RWPE2 (cell line): Measurements from ENCODE around the gene RILPL1.

Experiments used
- ATAC-seq: fragments of 200-7000 bp; cut with Tn5 transposase; 3 replicates; pipeline ENCODE4 v1.9.1; 2021; ENCODE audit warnings: low read depth
- DNase-seq: peaks from one replicate; pipeline ENCODE4 v3.0.0-alpha.2; 2020; ENCODE audit warnings: low spot score
- H3K27ac ChIP-seq: fragments of 450-650 bp; 2 replicates; pipeline ENCODE4 v1.5.1; 2017; ENCODE audit warnings: mild to moderate bottlenecking; ENCODE audit not compliant: poor library complexity, severe bottlenecking
- H3K27me3 ChIP-seq: fragments of 250-450 bp; sonication (Bioruptor Pico); 2 replicates; pipeline ENCODE4 v1.5.1; 2021; ENCODE audit warnings: mild to moderate bottlenecking, moderate library complexity; ENCODE audit not compliant: insufficient read depth, poor library complexity, severe bottlenecking
- H3K36me3 ChIP-seq: fragments of 250-450 bp; sonication (Bioruptor Pico); 2 replicates; pipeline ENCODE4 v1.5.1; 2020; ENCODE audit warnings: low read depth, mild to moderate bottlenecking, moderate library complexity
- H3K4me1 ChIP-seq: fragments of 250-450 bp; sonication (Bioruptor Pico); 2 replicates; pipeline ENCODE4 v1.5.1; 2021; ENCODE audit warnings: mild to moderate bottlenecking, moderate library complexity; ENCODE audit not compliant: insufficient read depth, poor library complexity, severe bottlenecking
- H3K4me3 ChIP-seq: fragments of 250-450 bp; sonication (Bioruptor Pico); 2 replicates; pipeline ENCODE4 v1.5.1; 2021; ENCODE audit warnings: mild to moderate bottlenecking, moderate library complexity; ENCODE audit not compliant: severe bottlenecking
- H3K9me3 ChIP-seq: fragments of 250-450 bp; sonication (Bioruptor Pico); 2 replicates; pipeline ENCODE4 v1.5.1; 2021; ENCODE audit warnings: mild to moderate bottlenecking, moderate library complexity; ENCODE audit not compliant: severe bottlenecking
- CTCF ChIP-seq: fragments of 450-650 bp; IDR thresholded peaks from one replicate; pipeline ENCODE4 v1.5.1; 2017; ENCODE audit warnings: mild to moderate bottlenecking, moderate library complexity; ENCODE audit not compliant: poor library complexity, severe bottlenecking

Gene RILPL1

DNA sequence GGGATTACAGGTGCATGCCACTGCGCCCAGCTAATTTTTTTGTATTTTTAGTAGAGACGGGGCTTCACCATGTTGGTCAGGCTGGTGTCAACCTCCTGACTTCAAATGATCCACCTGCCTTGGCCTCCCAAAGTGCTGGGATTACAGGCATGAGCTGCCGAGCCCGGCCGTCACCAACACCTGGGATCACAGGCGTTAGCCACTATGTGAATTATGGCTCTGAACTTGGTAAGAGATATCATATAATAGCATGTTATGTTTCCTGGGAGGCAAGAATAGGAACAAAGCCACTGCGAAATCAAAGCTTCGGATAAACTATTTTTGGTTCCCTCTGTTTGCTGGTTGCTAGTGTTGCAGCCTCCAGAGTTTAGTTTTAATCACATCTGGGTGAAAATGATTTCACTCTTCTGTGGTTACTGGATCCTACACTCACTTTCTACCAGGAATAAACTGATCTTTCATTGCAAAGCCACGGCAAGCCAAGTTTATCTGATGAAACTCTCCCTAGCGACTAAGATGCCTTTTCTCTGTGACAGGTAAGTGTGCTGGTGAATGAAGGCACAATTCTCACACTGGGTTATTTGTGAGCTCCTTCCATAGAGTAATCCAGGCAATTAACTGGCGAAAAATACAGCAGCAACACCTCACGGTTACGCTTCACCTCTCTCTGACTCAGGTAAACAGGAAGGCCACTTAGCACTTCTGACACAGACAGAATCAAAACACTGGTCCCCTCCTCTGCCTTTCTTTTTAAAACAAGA lies 58.9 kb downstream of the RILPL1 start:
- ATAC-seq = no peak
- no peak for DNase-seq
- Histone ChIP-seq H3K4me3 (no peak overlapping the region), H3K9me3 (no peaks in the 10 kb centered on the region), H3K4me1 (no peaks in the 10 kb centered on the region), H3K27ac (no peak overlapping the region), H3K36me3 (peaks cover 37% of the 10 kb centered on the region), H3K27me3 (no peaks in the 10 kb centered on the region)
- no peak for TF ChIP-seq CTCF

DNA sequence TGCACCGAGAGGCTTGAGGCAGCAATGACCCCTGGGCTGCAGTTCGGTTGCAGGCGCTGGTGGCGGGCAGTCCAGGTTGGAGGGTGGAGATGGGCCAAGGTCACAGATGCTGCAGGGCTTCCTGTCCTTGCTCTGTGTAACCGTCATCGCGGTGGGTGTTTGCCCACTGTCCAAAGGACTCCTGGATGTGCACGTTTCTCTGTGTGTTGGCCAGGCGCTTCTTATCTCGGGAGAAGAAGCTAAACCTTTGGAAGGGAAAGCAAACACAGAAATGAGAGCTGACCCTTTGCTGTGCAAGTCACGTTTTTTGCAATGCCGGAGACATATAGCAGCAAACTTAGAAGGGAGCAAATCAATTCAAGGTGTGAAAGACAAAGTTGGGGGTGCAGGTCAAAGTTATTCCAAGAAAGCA lies 61.1 kb downstream of the RILPL1 start:
- no peak overlapping the region for H3K27ac ChIP-seq
- no peak overlapping the region for H3K4me3 ChIP-seq
- TF ChIP-seq CTCF = no peak
- peaks cover 37% of the 10 kb centered on the region for H3K36me3 ChIP-seq
- no peaks in the 10 kb centered on the region for H3K9me3 ChIP-seq
- no peaks in the 10 kb centered on the region for H3K27me3 ChIP-seq
- no peaks in the 10 kb centered on the region for H3K4me1 ChIP-seq
- no peak for DNase-seq
- no peak for ATAC-seq

DNA sequence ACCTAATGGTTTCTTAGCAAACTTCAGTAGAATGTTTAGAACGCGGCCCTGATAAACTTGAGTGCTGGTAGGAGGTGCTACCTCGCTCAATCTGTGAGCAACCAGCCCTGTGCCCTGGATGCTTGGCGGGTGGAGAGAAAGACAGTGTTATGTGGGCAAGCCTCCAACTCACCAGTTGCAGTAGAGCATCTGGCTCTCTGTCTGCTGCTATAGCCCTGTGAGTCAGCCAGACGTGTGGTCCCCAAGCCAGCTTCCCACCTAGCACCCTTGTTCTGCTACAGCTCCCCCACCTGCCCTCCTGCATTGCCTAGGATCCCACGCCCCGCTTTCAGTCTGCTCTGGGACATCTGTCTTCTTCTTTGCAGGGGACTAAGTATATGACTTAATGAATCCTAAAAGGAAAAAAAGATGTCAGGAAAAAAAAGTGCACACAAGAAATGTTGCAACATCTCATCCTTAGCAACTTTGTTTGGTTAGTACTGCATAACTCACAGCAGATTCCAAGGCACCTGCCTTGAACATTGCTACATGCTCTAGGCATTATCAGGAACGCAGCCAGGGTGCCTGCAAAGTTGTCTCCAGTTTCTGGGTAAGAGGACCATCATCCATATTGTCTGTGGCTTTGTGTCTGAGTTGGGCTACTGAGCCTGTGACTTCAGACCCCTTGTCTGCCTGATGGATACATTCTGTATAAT lies 62.0 kb downstream of the RILPL1 start:
- Histone ChIP-seq H3K9me3 (no peaks in the 10 kb centered on the region), H3K4me1 (no peaks in the 10 kb centered on the region), H3K27me3 (no peaks in the 10 kb centered on the region), H3K27ac (no peak overlapping the region), H3K36me3 (peaks cover 37% of the 10 kb centered on the region), H3K4me3 (no peak overlapping the region)
- no peak for TF ChIP-seq CTCF
- ATAC-seq (peak; percentile 46; the same call in 2 of the 3 replicates), DNase-seq (no peak)

DNA sequence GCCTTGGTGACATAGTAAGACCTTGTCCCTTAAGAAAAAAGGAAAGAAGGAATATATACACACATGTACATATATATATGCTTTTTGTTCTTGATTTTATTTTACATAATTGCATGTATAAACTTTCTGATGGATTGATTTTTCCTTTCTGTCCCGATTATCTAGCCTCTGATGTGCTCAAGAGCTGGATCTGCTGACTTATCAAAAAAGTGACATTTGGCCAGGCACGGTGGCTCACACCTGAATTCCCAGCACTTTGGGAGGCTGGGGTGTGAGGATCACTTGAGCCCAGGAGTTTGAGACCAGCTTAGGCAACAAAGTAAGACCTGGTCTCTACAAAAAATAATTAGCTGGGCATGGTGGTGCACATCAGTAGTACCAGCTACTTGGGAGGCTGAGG lies 63.5 kb downstream of the RILPL1 start:
- no peak for ATAC-seq
- Histone ChIP-seq H3K9me3 (no peaks in the 10 kb centered on the region), H3K4me3 (no peak overlapping the region), H3K36me3 (peaks cover 41% of the 10 kb centered on the region), H3K27ac (no peak overlapping the region), H3K4me1 (no peaks in the 10 kb centered on the region), H3K27me3 (no peaks in the 10 kb centered on the region)
- no peak for DNase-seq
- TF ChIP-seq CTCF = no peak

GRCh38 chr12:123468786-123469185 lies 64.7 kb downstream of the RILPL1 start:
- H3K9me3 ChIP-seq = no peaks in the 10 kb centered on the region
- no peaks in the 10 kb centered on the region for H3K4me1 ChIP-seq
- H3K36me3 ChIP-seq = peaks cover 47% of the 10 kb centered on the region
- ATAC-seq (peak; percentile 35; the same call in 1 of the 3 replicates), DNase-seq (no peak)
- no peak for TF ChIP-seq CTCF
- no peaks in the 10 kb centered on the region for H3K27me3 ChIP-seq
- H3K27ac ChIP-seq = no peak overlapping the region
- no peak overlapping the region for H3K4me3 ChIP-seq
